ENCODE measurements around the gene GON4L. TPM values are rescaled to one million over a fixed set of nuclear protein-coding genes. Genes with fewer than 3 reads are reported as not detected.
"Not testable (repeated sequence)": the region's sequence is repeated elsewhere in the genome, so short reads cannot be mapped to it uniquely, and the experiment has no call there.

The GON4L gene
- total RNA-seq, 3 donors from 2014 or later (not counting 1 experiment from before 2014, with no cell fraction given): 127 to 147 (median 146) TPM

DNA sequence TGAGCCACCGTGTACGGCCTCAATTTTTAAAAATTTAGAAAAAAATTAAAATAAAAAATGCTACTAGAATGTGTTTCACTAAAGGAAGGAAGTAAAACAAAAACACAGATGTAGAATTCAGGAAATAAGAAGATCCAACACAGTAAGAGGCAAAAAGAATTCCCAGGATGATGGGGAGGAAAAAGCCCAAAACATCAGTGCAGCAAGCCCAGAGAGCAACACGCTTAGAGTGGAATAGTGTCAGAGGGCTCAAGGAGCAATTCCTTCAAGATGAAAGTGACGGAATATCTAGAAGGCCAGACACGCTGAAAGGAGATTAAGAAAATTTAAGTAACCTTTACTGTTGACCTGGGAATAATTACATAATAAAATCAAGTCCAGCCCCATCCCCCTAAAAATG lies 87.8 kb downstream of the GON4L start:
- Mint-ChIP-seq H3K4me1 (no peaks in the 10 kb centered on the region), H3K9me3 (no peaks in the 10 kb centered on the region), H3K27ac (peak overlapping the region in 1 of 2 donors; percentile 56), H3K4me3 (no peak overlapping the region), H3K27me3 (ENCODE audit: low read depth in 2 of 2) (no peaks in the 10 kb centered on the region), H3K36me3 (peaks cover 24% of the 10 kb centered on the region)
- no peaks in the 10 kb centered on the region for H3K4me1 ChIP-seq (ENCODE audit: control insufficient read depth, insufficient read depth, low read length)
- TF ChIP-seq, protein P1, sequence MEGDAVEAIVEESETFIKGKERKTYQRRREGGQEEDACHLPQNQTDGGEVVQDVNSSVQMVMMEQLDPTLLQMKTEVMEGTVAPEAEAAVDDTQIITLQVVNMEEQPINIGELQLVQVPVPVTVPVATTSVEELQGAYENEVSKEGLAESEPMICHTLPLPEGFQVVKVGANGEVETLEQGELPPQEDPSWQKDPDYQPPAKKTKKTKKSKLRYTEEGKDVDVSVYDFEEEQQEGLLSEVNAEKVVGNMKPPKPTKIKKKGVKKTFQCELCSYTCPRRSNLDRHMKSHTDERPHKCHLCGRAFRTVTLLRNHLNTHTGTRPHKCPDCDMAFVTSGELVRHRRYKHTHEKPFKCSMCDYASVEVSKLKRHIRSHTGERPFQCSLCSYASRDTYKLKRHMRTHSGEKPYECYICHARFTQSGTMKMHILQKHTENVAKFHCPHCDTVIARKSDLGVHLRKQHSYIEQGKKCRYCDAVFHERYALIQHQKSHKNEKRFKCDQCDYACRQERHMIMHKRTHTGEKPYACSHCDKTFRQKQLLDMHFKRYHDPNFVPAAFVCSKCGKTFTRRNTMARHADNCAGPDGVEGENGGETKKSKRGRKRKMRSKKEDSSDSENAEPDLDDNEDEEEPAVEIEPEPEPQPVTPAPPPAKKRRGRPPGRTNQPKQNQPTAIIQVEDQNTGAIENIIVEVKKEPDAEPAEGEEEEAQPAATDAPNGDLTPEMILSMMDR (IDR thresholded peaks at IDR 0.05): no peak
- ATAC-seq: no peak
- no peak overlapping the region for H3K27ac ChIP-seq (ENCODE audit: low read length)
- no peaks in the 10 kb centered on the region for H3K27me3 ChIP-seq (ENCODE audit: control insufficient read depth, insufficient read depth, low read length)
- H3K4me3 ChIP-seq (ENCODE audit: low read length): no peak overlapping the region
- WGBS (ENCODE audit: insufficient coverage): 98% methylated on average over 3 of the region's 5 CpGs
- peaks cover 76% of the 10 kb centered on the region for H3K36me3 ChIP-seq (ENCODE audit: control insufficient read depth, insufficient read depth, low read length)
- no peaks in the 10 kb centered on the region for H3K9me3 ChIP-seq (ENCODE audit: control insufficient read depth, insufficient read depth, low read length)
- DNase-seq: no peak
- intact Hi-C loops (cut with micrococcal nuclease): no loop called here

DNA sequence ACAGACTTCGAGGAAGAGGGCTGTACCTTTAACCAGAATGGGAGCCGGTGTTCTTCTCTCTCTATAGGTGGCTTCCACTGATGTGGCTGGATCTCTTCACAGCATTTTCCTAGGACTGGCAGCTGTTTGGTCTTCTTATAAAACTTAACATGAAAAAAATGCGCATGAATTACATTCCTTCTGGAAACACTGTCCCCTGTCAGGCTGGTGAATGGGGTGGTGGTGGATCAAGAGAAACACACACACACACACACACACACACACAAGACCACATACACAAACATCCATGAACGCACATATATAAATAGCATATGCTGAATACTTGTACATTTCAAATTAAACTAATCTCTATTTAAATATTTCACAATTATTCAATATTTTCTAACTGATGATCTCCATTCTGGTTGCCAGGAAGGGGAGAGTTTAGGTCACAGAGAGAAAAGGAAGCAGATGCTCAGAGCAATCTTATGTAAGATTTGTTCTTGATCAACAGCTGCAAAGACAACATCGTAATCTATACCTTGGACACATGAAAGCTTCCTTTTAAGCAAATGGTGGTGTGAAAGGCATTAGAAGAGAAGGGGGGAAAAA lies 89.5 kb downstream of the GON4L start:
- H3K27ac Mint-ChIP-seq, H3K9me3 Mint-ChIP-seq, H3K4me3 Mint-ChIP-seq: not testable (repeated sequence)

DNA sequence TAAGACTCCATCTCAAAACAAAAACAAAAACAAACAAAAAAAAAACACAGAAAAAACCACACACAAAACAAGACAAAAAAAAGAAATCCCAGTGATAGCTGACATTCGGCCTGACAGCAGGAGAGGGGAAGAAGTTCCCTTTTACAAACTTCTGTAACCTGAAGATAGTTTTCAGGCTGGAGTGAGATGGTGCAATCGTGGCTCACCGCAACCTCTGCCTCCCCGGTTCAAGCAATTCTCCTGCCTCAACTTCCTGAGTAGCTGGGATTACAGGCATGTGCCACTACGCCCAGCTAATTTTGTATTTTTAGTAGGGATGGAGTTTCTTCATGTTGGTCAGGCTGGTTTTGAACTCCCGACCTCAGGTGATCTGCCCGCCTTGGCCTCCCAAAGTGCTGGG lies 93.0 kb downstream of the GON4L start:
- H3K27ac Mint-ChIP-seq; H3K27me3 ChIP-seq (ENCODE audit: control insufficient read depth, insufficient read depth, low read length); H3K27me3 Mint-ChIP-seq (ENCODE audit: low read depth in 2 of 2); H3K4me3 Mint-ChIP-seq; DNase-seq; H3K4me1 Mint-ChIP-seq; H3K9me3 Mint-ChIP-seq; H3K4me3 ChIP-seq (ENCODE audit: low read length); intact Hi-C loops (cut with micrococcal nuclease); H3K4me1 ChIP-seq (ENCODE audit: control insufficient read depth, insufficient read depth, low read length); ATAC-seq; H3K9me3 ChIP-seq (ENCODE audit: control insufficient read depth, insufficient read depth, low read length); H3K27ac ChIP-seq (ENCODE audit: low read length): not testable (repeated sequence)
- peaks cover 68% of the 10 kb centered on the region for H3K36me3 ChIP-seq (ENCODE audit: control insufficient read depth, insufficient read depth, low read length)
- peaks cover 22% of the 10 kb centered on the region for H3K36me3 Mint-ChIP-seq
- WGBS (ENCODE audit: insufficient coverage): 77% methylated on average over 7 of the region's 7 CpGs

More for the DNA sequence above, 89.5 kb downstream of the GON4L start:
- DNase-seq; H3K4me1 ChIP-seq (ENCODE audit: control insufficient read depth, insufficient read depth, low read length); H3K27me3 ChIP-seq (ENCODE audit: control insufficient read depth, insufficient read depth, low read length); H3K9me3 ChIP-seq (ENCODE audit: control insufficient read depth, insufficient read depth, low read length); ATAC-seq; intact Hi-C loops (cut with micrococcal nuclease); H3K4me3 ChIP-seq (ENCODE audit: low read length); H3K4me1 Mint-ChIP-seq; H3K27ac ChIP-seq (ENCODE audit: low read length); H3K27me3 Mint-ChIP-seq (ENCODE audit: low read depth in 2 of 2): not testable (repeated sequence)
- peaks cover 73% of the 10 kb centered on the region for H3K36me3 ChIP-seq (ENCODE audit: control insufficient read depth, insufficient read depth, low read length)
- peaks cover 25% of the 10 kb centered on the region for H3K36me3 Mint-ChIP-seq
- WGBS (ENCODE audit: insufficient coverage): 93% methylated on average over 1 of the region's 5 CpGs

DNA sequence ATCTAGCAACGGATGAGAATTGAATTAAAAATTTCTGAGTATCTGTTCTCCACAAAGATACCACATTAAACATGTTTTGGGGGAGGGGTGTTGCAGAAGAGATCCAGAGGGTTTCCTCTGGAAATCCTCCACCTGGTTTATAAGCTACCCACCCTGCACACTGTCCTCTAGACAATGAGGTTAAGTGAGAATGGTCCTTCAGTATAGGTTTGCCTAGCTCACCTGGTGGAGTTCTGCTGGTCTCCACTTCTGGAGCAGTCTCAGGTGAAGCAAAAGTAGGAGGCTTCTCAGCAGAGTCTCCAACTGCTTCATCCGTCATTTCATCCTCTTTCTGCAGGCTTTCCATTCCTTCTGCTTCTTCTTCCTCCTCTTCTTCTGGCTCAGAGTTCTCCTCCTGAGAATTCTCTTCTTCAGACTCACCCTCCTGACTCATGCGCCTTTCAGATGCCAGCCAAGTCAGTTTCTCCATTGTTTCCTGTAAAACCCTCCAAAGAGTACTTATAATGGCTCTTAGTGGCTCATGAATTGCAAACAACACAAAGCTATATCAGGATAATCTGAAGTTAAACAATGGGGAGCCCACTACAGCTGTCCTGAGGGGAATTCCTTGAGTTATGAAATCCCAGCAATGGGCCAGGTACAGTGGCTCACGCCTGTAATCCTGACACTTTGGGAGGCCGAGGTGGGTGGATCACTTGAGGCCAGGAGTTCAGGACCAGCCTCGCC lies 93.8 kb downstream of the GON4L start:
- ATAC-seq; H3K27ac Mint-ChIP-seq; H3K9me3 ChIP-seq (ENCODE audit: control insufficient read depth, insufficient read depth, low read length); H3K4me3 Mint-ChIP-seq; H3K9me3 Mint-ChIP-seq; H3K27me3 ChIP-seq (ENCODE audit: control insufficient read depth, insufficient read depth, low read length); intact Hi-C loops (cut with micrococcal nuclease); DNase-seq; H3K4me1 ChIP-seq (ENCODE audit: control insufficient read depth, insufficient read depth, low read length); H3K4me1 Mint-ChIP-seq; H3K4me3 ChIP-seq (ENCODE audit: low read length); H3K27ac ChIP-seq (ENCODE audit: low read length); H3K27me3 Mint-ChIP-seq (ENCODE audit: low read depth in 2 of 2): not testable (repeated sequence)
- H3K36me3 Mint-ChIP-seq: peaks cover 16% of the 10 kb centered on the region
- peaks cover 68% of the 10 kb centered on the region for H3K36me3 ChIP-seq (ENCODE audit: control insufficient read depth, insufficient read depth, low read length)
- 92% methylated on average over 5 of the region's 6 CpGs for WGBS (ENCODE audit: insufficient coverage)
